Hepatocyte (in vitro differentiated cells): ENCODE measurements around the gene TMPRSS5. TPM values are rescaled to one million over a fixed set of nuclear protein-coding genes. Genes with fewer than 3 reads are reported as not detected.
A peak's percentile ranks its signal among the peaks of the same experiment; 100 is the strongest.

ENCODE experiments used
- DNase-seq: peaks from one replicate; pipeline ENCODE4 v3.0.0-alpha.2; 2016; ENCODE audit warnings: low spot score
- H2AFZ ChIP-seq: fragments of 200-600 bp; sonication (generic); 2 replicates; pipeline ENCODE4 v1.6.0; 2016; ENCODE audit warnings: antibody characterized with exemption, mild to moderate bottlenecking
- H3K27ac ChIP-seq: fragments of 200-600 bp; sonication (generic); 2 replicates; pipeline ENCODE4 v1.5.1; 2016; ENCODE audit warnings: mild to moderate bottlenecking
- H3K27me3 ChIP-seq: fragments of 200-600 bp; sonication (generic); 2 replicates; pipeline ENCODE4 v1.6.1; 2016
- H3K36me3 ChIP-seq: fragments of 200-600 bp; sonication (generic); replicated peaks from 2 replicates; pipeline ENCODE4 v1.5.1; 2016; ENCODE audit warnings: low read depth; ENCODE audit not compliant: insufficient read depth
- H3K4me1 ChIP-seq: fragments of 200-600 bp; sonication (generic); 2 replicates; pipeline ENCODE4 v1.5.1; 2016; ENCODE audit warnings: mild to moderate bottlenecking, moderate library complexity; ENCODE audit not compliant: insufficient read depth
- H3K4me2 ChIP-seq: fragments of 200-600 bp; sonication (generic); 2 replicates; pipeline ENCODE4 v1.6.0; 2016
- H3K4me3 ChIP-seq: fragments of 200-600 bp; sonication (generic); 2 replicates; pipeline ENCODE4 v1.5.1; 2016; ENCODE audit warnings: mild to moderate bottlenecking
- H3K79me2 ChIP-seq: fragments of 200-600 bp; sonication (generic); 2 replicates; pipeline ENCODE4 v1.6.0; 2017; ENCODE audit warnings: mild to moderate bottlenecking
- H3K9me2 ChIP-seq: fragments of 200-600 bp; sonication (generic); replicated peaks from 2 replicates; pipeline ENCODE4 v1.6.0; 2017; ENCODE audit warnings: mild to moderate bottlenecking; ENCODE audit not compliant: insufficient read depth
- H3K9me3 ChIP-seq: fragments of 200-600 bp; sonication (generic); 2 replicates; pipeline ENCODE4 v1.5.1; 2016; ENCODE audit warnings: low read depth, mild to moderate bottlenecking
- H4K20me1 ChIP-seq: fragments of 200-600 bp; sonication (generic); 2 replicates; pipeline ENCODE4 v1.6.0; 2016; ENCODE audit warnings: mild to moderate bottlenecking; ENCODE audit not compliant: insufficient read depth, poor library complexity, severe bottlenecking
- EZH2 ChIP-seq: fragments of 200-600 bp; sonication (generic); IDR thresholded peaks from 2 replicates; pipeline ENCODE4 v1.6.1; 2016; ENCODE audit warnings: antibody characterized with exemption, mild to moderate bottlenecking, borderline replicate concordance
- EZH2phosphoT487 ChIP-seq: fragments of 200-600 bp; sonication (generic); IDR thresholded peaks from one replicate; pipeline ENCODE4 v1.6.1; 2018; ENCODE audit warnings: antibody characterized with exemption, mild to moderate bottlenecking, low read depth, moderate library complexity; ENCODE audit not compliant: unreplicated experiment, severe bottlenecking
- WGBS: methylation state at CpG from one replicate; pipeline ENCODE4 v1.1.6; 2016; ENCODE audit warnings: low lambda C conversion rate; ENCODE audit errors: missing lambda C conversion rate; 5-methylcytosine and 5-hydroxymethylcytosine counted together
- polyA plus RNA-seq: library from polyadenylated mRNA; unstranded; fragments of >200 nt; fragmentation: Nextera tagmentation; extraction: Ambion mirVana; gene quantifications from 2 replicates; pipeline ENCODE4 v1.2.1, GENCODE V29; 2016
- total RNA-seq: library from RNA; depleted of rRNA; stranded (reverse); fragments of >200 nt; gene quantifications from 2 replicates; pipeline ENCODE4 v1.2.3, GENCODE V29; 2014
- TF ChIP-seq, protein P1 (sequence below): fragments of 200-600 bp; sonication (generic); IDR thresholded peaks from 2 replicates; pipeline ENCODE4 v1.5.1; 2016; ENCODE audit warnings: antibody characterized with exemption, mild to moderate bottlenecking; ENCODE audit not compliant: poor library complexity

The TMPRSS5 gene
- total and polyA plus RNA-seq, 2 experiments from 2014 or later, result 0.20 to 0.63 TPM

DNA sequence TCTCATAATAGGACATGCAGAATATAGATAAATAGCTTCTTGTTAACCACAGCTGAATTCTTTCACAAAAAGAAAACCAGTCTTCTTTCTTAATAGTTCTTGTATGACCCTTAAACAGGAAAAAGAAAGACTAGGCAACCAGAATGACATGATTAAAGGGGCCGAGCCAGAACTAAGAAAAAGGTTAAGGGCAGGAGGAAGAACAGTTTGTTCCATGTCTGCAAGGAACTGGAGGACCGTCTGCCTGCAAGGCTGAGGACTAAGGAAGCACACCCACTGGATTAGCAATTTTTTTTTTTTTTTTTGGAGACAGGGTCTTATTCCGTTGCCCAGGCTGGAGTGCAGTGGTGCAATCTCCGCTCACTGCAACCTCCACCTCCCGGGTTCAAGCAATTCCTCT is 26.0 kb upstream of the TMPRSS5 start:
- TF ChIP-seq EZH2phosphoT487 (no peak), EZH2 (no peak)
- TF ChIP-seq, protein P1, sequence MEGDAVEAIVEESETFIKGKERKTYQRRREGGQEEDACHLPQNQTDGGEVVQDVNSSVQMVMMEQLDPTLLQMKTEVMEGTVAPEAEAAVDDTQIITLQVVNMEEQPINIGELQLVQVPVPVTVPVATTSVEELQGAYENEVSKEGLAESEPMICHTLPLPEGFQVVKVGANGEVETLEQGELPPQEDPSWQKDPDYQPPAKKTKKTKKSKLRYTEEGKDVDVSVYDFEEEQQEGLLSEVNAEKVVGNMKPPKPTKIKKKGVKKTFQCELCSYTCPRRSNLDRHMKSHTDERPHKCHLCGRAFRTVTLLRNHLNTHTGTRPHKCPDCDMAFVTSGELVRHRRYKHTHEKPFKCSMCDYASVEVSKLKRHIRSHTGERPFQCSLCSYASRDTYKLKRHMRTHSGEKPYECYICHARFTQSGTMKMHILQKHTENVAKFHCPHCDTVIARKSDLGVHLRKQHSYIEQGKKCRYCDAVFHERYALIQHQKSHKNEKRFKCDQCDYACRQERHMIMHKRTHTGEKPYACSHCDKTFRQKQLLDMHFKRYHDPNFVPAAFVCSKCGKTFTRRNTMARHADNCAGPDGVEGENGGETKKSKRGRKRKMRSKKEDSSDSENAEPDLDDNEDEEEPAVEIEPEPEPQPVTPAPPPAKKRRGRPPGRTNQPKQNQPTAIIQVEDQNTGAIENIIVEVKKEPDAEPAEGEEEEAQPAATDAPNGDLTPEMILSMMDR, result no peak
- H3K79me2 ChIP-seq, result no peaks in the 10 kb centered on the region
- no peaks in the 10 kb centered on the region for H3K27me3 ChIP-seq
- no peak overlapping the region for H3K4me3 ChIP-seq
- H4K20me1 ChIP-seq, result no peaks in the 10 kb centered on the region
- WGBS, result 91% methylated on average over 5 of the region's 5 CpGs
- H3K4me2 ChIP-seq, result no peak overlapping the region
- no peak overlapping the region for H2AFZ ChIP-seq
- H3K9me3 ChIP-seq, result no peaks in the 10 kb centered on the region
- H3K4me1 ChIP-seq, result peaks cover under 1% of the 10 kb centered on the region
- no peaks in the 10 kb centered on the region for H3K36me3 ChIP-seq
- H3K27ac ChIP-seq, result no peak overlapping the region
- DNase-seq, result no peak
- no peaks in the 10 kb centered on the region for H3K9me2 ChIP-seq

DNA sequence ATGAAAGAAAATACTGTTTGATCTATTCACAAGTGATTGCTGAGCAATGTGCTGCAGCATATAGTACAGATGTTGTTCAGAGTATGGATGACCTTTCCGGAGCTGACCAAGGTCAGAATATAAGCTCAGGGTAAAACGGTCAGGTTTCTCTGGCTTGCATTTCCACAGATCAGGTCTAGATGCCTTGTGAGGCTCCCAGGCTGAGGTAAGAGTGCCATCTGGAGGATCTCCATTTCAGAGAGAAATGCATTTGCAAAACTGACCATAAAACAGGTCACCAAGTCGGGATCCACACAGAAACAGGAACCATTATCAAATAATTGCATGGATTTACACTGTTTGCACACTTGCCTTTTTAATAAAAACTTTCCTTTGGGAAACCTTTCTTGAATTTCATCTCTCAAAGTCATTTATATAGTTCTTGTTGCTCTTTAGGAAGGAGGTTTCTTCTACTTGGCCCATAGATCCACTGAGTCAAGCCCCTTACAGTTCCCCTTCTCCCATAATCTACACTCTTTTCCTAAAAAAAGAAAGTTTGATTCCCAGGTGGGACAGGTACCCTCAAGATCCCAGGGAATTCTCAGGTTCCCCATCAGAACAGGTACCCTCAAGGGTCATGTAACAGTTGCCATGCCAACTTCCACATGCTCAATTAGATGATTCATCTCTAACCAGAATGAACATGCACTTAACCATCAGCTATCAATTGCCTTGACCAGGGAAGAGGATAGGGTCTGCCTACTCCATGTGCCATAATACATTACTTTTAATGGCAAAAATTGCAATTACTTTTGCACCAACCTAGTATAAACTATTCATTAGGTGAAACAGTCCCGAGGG is 25.0 kb upstream of the TMPRSS5 start:
- H3K4me2 ChIP-seq, result no peak overlapping the region
- no peaks in the 10 kb centered on the region for H3K36me3 ChIP-seq
- H3K9me3 ChIP-seq, result no peaks in the 10 kb centered on the region
- no peaks in the 10 kb centered on the region for H4K20me1 ChIP-seq
- H3K27me3 ChIP-seq, result no peaks in the 10 kb centered on the region
- H3K79me2 ChIP-seq, result no peaks in the 10 kb centered on the region
- no peak overlapping the region for H2AFZ ChIP-seq
- 28% methylated on average over 4 of the region's 4 CpGs for WGBS
- TF ChIP-seq EZH2phosphoT487 (no peak), EZH2 (no peak)
- TF ChIP-seq, protein P1, result peak; percentile 80
- peaks cover 6% of the 10 kb centered on the region for H3K4me1 ChIP-seq
- no peak overlapping the region for H3K27ac ChIP-seq
- no peak overlapping the region for H3K4me3 ChIP-seq
- DNase-seq, result peak; percentile 80
- no peaks in the 10 kb centered on the region for H3K9me2 ChIP-seq

DNA sequence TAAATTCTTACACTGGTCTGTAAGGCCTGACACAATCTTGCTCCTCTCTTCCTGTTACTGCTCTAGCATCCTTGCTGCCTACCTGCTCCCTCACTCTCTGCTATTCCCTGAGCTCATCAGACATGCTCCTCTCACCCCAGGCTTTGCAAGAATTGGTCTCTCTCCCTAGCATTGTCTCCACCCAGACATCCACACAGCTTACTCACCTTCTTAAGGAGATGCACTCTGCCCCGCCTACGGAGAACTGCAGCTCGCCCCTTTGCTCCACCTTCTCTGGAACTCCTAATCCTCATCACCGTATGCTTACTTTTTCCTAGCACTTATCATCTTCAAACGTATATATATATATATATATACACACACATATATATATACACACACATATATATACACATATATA is 23.3 kb upstream of the TMPRSS5 start:
- Histone ChIP-seq H3K9me2 (no peaks in the 10 kb centered on the region), H3K36me3 (no peaks in the 10 kb centered on the region), H3K4me1 (peaks cover 6% of the 10 kb centered on the region), H2AFZ (no peak overlapping the region), H3K4me3 (no peak overlapping the region), H3K4me2 (no peak overlapping the region), H3K27me3 (no peaks in the 10 kb centered on the region), H3K79me2 (no peaks in the 10 kb centered on the region), H3K27ac (no peak overlapping the region), H4K20me1 (no peaks in the 10 kb centered on the region), H3K9me3 (no peaks in the 10 kb centered on the region)
- 48% methylated on average over 4 of the region's 5 CpGs for WGBS
- no peak for DNase-seq
- TF ChIP-seq EZH2phosphoT487 (no peak), EZH2 (no peak)
- TF ChIP-seq, protein P1, result no peak
